Left ventricle myocardium superior (tissue), 1 donor: Measurements from ENCODE around the gene GOLGA6A. TPM values are rescaled to one million over a fixed set of nuclear protein-coding genes. Genes with fewer than 3 reads are reported as not detected.
"Not testable (repeated sequence)": the region's sequence is repeated elsewhere in the genome, so short reads cannot be mapped to it uniquely, and the experiment has no call there.

Experiments
- ATAC-seq: fragments of 200-7000 bp; cut with Tn5 transposase; one replicate; pipeline ENCODE4 v1.9.1; 2020; ENCODE audit warnings: mild to moderate bottlenecking, moderate library complexity
- DNase-seq: peaks from one replicate; pipeline ENCODE4 v3.0.0-alpha.2; 2020
- intact Hi-C: fragments of 100-400 bp; cut with micrococcal nuclease; formaldehyde crosslinking; loops from one replicate; pipeline ENCODE4 v1.11.0; 2022
- total RNA-seq: library from RNA; stranded (reverse); fragmentation: NEBNext Ultra II Directional; extraction: Animal tissue kit (Norgen Biotek cat#: 25700); gene quantifications from one replicate; pipeline ENCODE4 v1.2.1, GENCODE V29; 2021
- donor health status: DM: no; HTN: yes; CAD: no; lungs with severe emphysema.

Gene GOLGA6A
- total RNA-seq, 1 donor from 2014 or later, result not detected

GRCh38 chr15:74109713-74110112 is 27.4 kb upstream of the GOLGA6A start:
- ATAC-seq, result no peak
- no peak for DNase-seq
- intact Hi-C loops, result no loop called here

- DNase-seq, intact Hi-C loops, ATAC-seq: not testable (repeated sequence)
These were observed 26.3 kb upstream of the GOLGA6A start for GRCh38 chr15:74108611-74109010.

- intact Hi-C loops, result no loop called here
- DNase-seq (no peak), ATAC-seq (no peak)
These were observed 25.8 kb upstream of the GOLGA6A start for GRCh38 chr15:74108111-74108510.

- DNase-seq, result peak; percentile 92
- peak; percentile 98 for ATAC-seq
- intact Hi-C loops, result not testable (repeated sequence)
These were observed 17.8 kb upstream of the GOLGA6A start for GRCh38 chr15:74099963-74100733.

- DNase-seq, intact Hi-C loops, ATAC-seq: not testable (repeated sequence)
These were observed 14.6 kb upstream of the GOLGA6A start for GRCh38 chr15:74096753-74097474.

GRCh38 chr15:74095610-74096009 is 13.3 kb upstream of the GOLGA6A start:
- intact Hi-C loops, ATAC-seq, DNase-seq: not testable (repeated sequence)

- DNase-seq, intact Hi-C loops, ATAC-seq: not testable (repeated sequence)
These were observed 12.2 kb upstream of the GOLGA6A start for GRCh38 chr15:74094567-74094966.

GRCh38 chr15:74075781-74076180 is 6.6 kb downstream of the GOLGA6A start:
- intact Hi-C loops, ATAC-seq, DNase-seq: not testable (repeated sequence)

GRCh38 chr15:74072614-74073337 is 9.6 kb downstream of the GOLGA6A start:
- peak; percentile 56 for DNase-seq
- intact Hi-C loops, ATAC-seq: not testable (repeated sequence)

- ATAC-seq, intact Hi-C loops, DNase-seq: not testable (repeated sequence)
These were observed 10.2 kb downstream of the GOLGA6A start for GRCh38 chr15:74072132-74072531.

- DNase-seq, ATAC-seq, intact Hi-C loops: not testable (repeated sequence)
These were observed 10.7 kb downstream of the GOLGA6A start for GRCh38 chr15:74071645-74072044.

- peak; percentile 73 for DNase-seq
- peak; percentile 84 for ATAC-seq
- intact Hi-C loops, result not testable (repeated sequence)
These were observed 16.5 kb downstream of the GOLGA6A start for GRCh38 chr15:74065684-74066411.

- intact Hi-C loops, ATAC-seq, DNase-seq: not testable (repeated sequence)
These were observed 17.5 kb downstream of the GOLGA6A start for GRCh38 chr15:74064822-74065221.

- ATAC-seq, intact Hi-C loops: not testable (repeated sequence)
- peak; percentile 8 for DNase-seq
These were observed 18.2 kb downstream of the GOLGA6A start for GRCh38 chr15:74064183-74064582.

- DNase-seq, intact Hi-C loops, ATAC-seq: not testable (repeated sequence)
These were observed 18.8 kb downstream of the GOLGA6A start for GRCh38 chr15:74063425-74064146.

GRCh38 chr15:74062671-74063070 is 19.7 kb downstream of the GOLGA6A start:
- DNase-seq, result no peak
- intact Hi-C loops, result no loop called here
- ATAC-seq, result no peak

- intact Hi-C loops, result no loop called here
- DNase-seq (no peak), ATAC-seq (no peak)
These were observed 20.1 kb downstream of the GOLGA6A start for GRCh38 chr15:74062236-74062635.

GRCh38 chr15:74060251-74060650 is 22.1 kb downstream of the GOLGA6A start:
- intact Hi-C loops, result no loop called here
- DNase-seq (no peak), ATAC-seq (no peak)
